ENCODE measurements around the gene TRAPPC11.
"Not testable (repeated sequence)": the region's sequence is repeated elsewhere in the genome, so short reads cannot be mapped to it uniquely, and the experiment has no call there.

TRAPPC11 gene

GRCh38 chr4:183714626-183715025, 55.5 kb downstream of the TRAPPC11 start:
- no peak for TF ChIP-seq CTCF (IDR thresholded peaks at IDR 0.05; ENCODE audit: insufficient read depth, low read depth, low read length, missing control alignments)
- H3K4me3 ChIP-seq (ENCODE audit: low read length) = no peak overlapping the region
- no peak for DNase-seq (ENCODE audit: low read depth)

- DNase-seq (ENCODE audit: low read depth) = no peak
- no peak overlapping the region for H3K4me3 ChIP-seq (ENCODE audit: low read length)
- TF ChIP-seq CTCF (IDR thresholded peaks at IDR 0.05; ENCODE audit: insufficient read depth, low read depth, low read length, missing control alignments) = no peak
Observed at GRCh38 chr4:183716302-183716701, 57.2 kb downstream of the TRAPPC11 start.

DNA sequence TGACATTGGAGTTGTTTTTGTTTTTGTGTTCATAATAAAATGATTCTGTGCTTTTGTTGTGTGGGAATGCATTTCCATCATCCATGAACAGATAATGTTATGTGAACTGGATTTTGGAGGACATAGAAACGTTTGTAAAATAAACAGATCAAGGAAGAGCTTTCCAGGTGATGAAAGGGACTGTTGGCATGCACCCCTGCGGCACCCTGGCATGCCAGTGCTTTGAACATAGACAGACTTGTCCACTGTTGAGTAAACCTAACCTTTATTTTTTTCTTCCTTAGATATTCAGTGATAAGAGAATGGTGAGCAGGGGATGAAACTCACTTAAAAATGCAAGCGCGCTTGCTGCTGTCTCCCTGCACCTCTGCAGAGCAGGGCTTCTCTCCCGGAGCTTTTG, 59.8 kb downstream of the TRAPPC11 start:
- no peak overlapping the region for H3K4me3 ChIP-seq (ENCODE audit: low read length)
- peak; percentile 58 for DNase-seq (ENCODE audit: low read depth)
- no peak for TF ChIP-seq CTCF (IDR thresholded peaks at IDR 0.05; ENCODE audit: insufficient read depth, low read depth, low read length, missing control alignments)

DNA sequence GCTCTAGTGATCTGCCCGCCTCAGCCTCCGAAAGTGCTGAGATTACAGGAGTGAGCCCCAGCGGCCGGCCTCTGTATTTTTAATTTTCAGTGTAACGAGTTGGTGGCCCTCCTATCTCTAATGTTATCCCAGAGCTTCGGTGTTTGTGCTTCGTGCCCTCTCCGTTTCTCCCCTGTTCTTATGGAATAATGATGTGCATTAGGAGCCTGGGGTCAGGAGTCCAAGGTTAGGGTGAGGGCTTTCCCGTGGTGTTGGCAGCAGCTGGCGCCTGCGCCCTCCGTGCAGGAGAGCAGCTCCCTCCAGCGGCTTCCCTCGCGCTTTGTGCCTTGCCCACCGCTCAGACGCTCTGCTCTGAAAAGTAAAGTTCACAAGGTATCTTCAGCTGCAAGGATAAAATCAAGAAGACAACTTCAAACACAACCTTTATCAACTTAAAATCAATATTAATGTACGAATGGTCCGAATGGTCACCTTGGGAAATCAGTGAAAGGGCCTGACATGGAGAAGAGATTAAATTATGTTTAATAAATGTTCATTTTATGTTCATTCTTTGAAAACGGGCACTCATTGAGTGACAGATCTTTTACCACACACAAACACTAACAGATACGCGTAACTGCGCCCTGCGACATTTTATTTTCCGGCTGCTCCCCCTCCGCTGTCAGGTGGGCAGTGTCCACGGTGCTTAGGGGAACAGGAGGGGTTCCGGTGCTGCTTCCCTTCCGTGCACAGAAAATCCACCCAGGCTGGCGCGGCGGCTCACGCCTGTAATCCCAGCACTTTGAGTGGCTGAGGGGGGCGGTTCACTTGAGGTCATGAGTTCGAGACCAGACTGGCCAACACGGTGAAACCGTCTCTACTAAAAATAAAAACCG, 62.4 kb downstream of the TRAPPC11 start:
- DNase-seq (ENCODE audit: low read depth) = peak; percentile 22
- H3K4me3 ChIP-seq (ENCODE audit: low read length) = no peak overlapping the region
- peak; percentile 37 for TF ChIP-seq CTCF (IDR thresholded peaks at IDR 0.05; ENCODE audit: insufficient read depth, low read depth, low read length, missing control alignments)

GRCh38 chr4:183722731-183723560, 63.9 kb downstream of the TRAPPC11 start:
- DNase-seq (ENCODE audit: low read depth) = peak; percentile 63
- peak overlapping the region; percentile 36 for H3K4me3 ChIP-seq (ENCODE audit: low read length)
- no peak for TF ChIP-seq CTCF (IDR thresholded peaks at IDR 0.05; ENCODE audit: insufficient read depth, low read depth, low read length, missing control alignments)

GRCh38 chr4:183723561-183724228, 64.6 kb downstream of the TRAPPC11 start:
- DNase-seq (ENCODE audit: low read depth) = no peak
- H3K4me3 ChIP-seq (ENCODE audit: low read length) = no peak overlapping the region
- no peak for TF ChIP-seq CTCF (IDR thresholded peaks at IDR 0.05; ENCODE audit: insufficient read depth, low read depth, low read length, missing control alignments)

GRCh38 chr4:183725585-183725984, 66.5 kb downstream of the TRAPPC11 start:
- DNase-seq (ENCODE audit: low read depth); H3K4me3 ChIP-seq (ENCODE audit: low read length): not testable (repeated sequence)
